Fibroblast of pulmonary artery (primary cell): ENCODE data around the gene LRMDA.

Source experiments
- DNase-seq: peaks from one replicate; pipeline ENCODE4 v3.0.0-alpha.2; 2010; ENCODE audit warnings: low read depth
- H3K4me3 ChIP-seq: replicated peaks from 2 replicates; pipeline ENCODE4 v1.5.1; 2011; ENCODE audit warnings: low read depth, mild to moderate bottlenecking, control low read depth, low read length, moderate library complexity
- TF ChIP-seq, protein P1 (sequence below): IDR thresholded peaks from 2 replicates; pipeline ENCODE4 v1.5.1; 2011; ENCODE audit warnings: mild to moderate bottlenecking, control low read depth, low read length, inconsistent platforms; ENCODE audit errors: missing control alignments

Gene LRMDA

GRCh38 chr10:75938380-75939122, 507.1 kb downstream of the LRMDA start:
- H3K4me3 ChIP-seq = no peak overlapping the region
- TF ChIP-seq, protein P1, sequence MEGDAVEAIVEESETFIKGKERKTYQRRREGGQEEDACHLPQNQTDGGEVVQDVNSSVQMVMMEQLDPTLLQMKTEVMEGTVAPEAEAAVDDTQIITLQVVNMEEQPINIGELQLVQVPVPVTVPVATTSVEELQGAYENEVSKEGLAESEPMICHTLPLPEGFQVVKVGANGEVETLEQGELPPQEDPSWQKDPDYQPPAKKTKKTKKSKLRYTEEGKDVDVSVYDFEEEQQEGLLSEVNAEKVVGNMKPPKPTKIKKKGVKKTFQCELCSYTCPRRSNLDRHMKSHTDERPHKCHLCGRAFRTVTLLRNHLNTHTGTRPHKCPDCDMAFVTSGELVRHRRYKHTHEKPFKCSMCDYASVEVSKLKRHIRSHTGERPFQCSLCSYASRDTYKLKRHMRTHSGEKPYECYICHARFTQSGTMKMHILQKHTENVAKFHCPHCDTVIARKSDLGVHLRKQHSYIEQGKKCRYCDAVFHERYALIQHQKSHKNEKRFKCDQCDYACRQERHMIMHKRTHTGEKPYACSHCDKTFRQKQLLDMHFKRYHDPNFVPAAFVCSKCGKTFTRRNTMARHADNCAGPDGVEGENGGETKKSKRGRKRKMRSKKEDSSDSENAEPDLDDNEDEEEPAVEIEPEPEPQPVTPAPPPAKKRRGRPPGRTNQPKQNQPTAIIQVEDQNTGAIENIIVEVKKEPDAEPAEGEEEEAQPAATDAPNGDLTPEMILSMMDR = no peak
- no peak for DNase-seq

- no peak for DNase-seq
- TF ChIP-seq, protein P1 = no peak
These were observed 508.1 kb downstream of the LRMDA start for GRCh38 chr10:75939541-75939940.

GRCh38 chr10:75940742-75941141, 509.3 kb downstream of the LRMDA start:
- H3K4me3 ChIP-seq = no peak overlapping the region
- no peak for DNase-seq
- TF ChIP-seq, protein P1 = no peak

More at GRCh38 chr10:75939541-75939940, 508.1 kb downstream of the LRMDA start:
- H3K4me3 ChIP-seq = no peak overlapping the region

GRCh38 chr10:75941223-75941801, 509.9 kb downstream of the LRMDA start:
- no peak overlapping the region for H3K4me3 ChIP-seq
- no peak for DNase-seq
- TF ChIP-seq, protein P1 = no peak

GRCh38 chr10:75944061-75944460, 512.6 kb downstream of the LRMDA start:
- DNase-seq = no peak
- H3K4me3 ChIP-seq = no peak overlapping the region
- TF ChIP-seq, protein P1 = no peak

- H3K4me3 ChIP-seq = no peak overlapping the region
- TF ChIP-seq, protein P1 = no peak
- no peak for DNase-seq
These were observed 517.2 kb downstream of the LRMDA start for GRCh38 chr10:75948583-75948982.
